ENCODE measurements around the gene SEMA4B. TPM values are rescaled to one million over a fixed set of nuclear protein-coding genes. Genes with fewer than 3 reads are reported as not detected.
A peak's percentile ranks its signal among the peaks of the same experiment; 100 is the strongest.

SEMA4B gene
- total and polyA plus RNA-seq, 2 donors (not counting 1 experiment from before 2014, with no cell fraction given), result 285 to 336 TPM

DNA sequence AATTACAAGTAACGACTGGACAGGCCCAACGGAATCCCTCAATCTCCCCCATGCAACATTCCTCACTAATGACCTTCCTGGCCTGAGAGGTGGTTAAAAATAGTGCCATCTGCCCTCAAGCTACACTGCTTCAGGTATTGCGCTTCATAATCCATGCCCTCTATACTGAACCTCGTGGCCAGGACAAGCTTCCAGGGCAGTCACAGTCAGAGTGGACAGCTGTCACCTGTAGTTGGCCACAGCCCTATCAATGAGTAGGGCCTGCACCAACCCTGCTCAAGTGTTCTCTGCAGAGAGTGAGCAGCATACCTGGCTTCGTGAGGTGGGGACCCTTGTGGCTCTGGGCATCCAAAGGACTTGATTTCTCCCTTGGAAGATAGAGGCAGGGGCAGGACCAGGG, 46.9 kb upstream of the SEMA4B start:
- Histone ChIP-seq H3K9ac (ENCODE audit: low read length) (no peak overlapping the region), H3K9me3 (ENCODE audit: control extremely low read depth in 1 of 3, control insufficient read depth in 2 of 3, insufficient read depth in 1 of 3, low read length in 2 of 3) (no peaks in the 10 kb centered on the region), H3K36me3 (replicated peaks in 1 of 2; ENCODE audit: control extremely low read depth in 1 of 2, control insufficient read depth in 1 of 2, extremely low read depth in 1 of 2, insufficient read depth in 2 of 2, low read length in 1 of 2) (no peaks in the 10 kb centered on the region), H3K79me2 (ENCODE audit: control insufficient read depth, insufficient read depth, low read length) (no peaks in the 10 kb centered on the region), H3K4me2 (replicated peaks; ENCODE audit: low read depth, low read length, poor library complexity, severe bottlenecking) (no peak overlapping the region), H3K4me1 (ENCODE audit: control insufficient read depth in 2 of 2, insufficient read depth in 2 of 2, low read length in 2 of 2) (peaks cover 7 to 13% of the 10 kb centered on the region in 2 donors), H3K27ac (ENCODE audit: low read length in 2 of 2) (no peak overlapping the region), H4K20me1 (ENCODE audit: control insufficient read depth, insufficient read depth, low read length, poor library complexity, severe bottlenecking) (no peaks in the 10 kb centered on the region), H3K27me3 (replicated peaks in 1 of 4; ENCODE audit: control extremely low read depth in 1 of 4, control insufficient read depth in 3 of 4, insufficient read depth in 4 of 4, low read length in 3 of 4) (no peaks in the 10 kb centered on the region), H2AFZ (ENCODE audit: insufficient read depth, low read depth, low read length, poor library complexity, severe bottlenecking) (no peak overlapping the region), H3K4me3 (ENCODE audit: control extremely low read depth in 1 of 5, extremely low read depth in 1 of 5, insufficient read depth in 1 of 5, low read depth in 2 of 5, low read length in 4 of 5) (no peak overlapping the region)
- 85% methylated on average over 2 of the region's 5 CpGs for WGBS (ENCODE audit: insufficient coverage)
- H3K27me3 Mint-ChIP-seq, result no peaks in the 10 kb centered on the region
- no peak for ATAC-seq (ENCODE audit: low read depth)
- H3K9me3 Mint-ChIP-seq (ENCODE audit: insufficient read depth), result no peaks in the 10 kb centered on the region
- H3K4me1 Mint-ChIP-seq, result peaks cover 16% of the 10 kb centered on the region
- TF ChIP-seq, protein P1, sequence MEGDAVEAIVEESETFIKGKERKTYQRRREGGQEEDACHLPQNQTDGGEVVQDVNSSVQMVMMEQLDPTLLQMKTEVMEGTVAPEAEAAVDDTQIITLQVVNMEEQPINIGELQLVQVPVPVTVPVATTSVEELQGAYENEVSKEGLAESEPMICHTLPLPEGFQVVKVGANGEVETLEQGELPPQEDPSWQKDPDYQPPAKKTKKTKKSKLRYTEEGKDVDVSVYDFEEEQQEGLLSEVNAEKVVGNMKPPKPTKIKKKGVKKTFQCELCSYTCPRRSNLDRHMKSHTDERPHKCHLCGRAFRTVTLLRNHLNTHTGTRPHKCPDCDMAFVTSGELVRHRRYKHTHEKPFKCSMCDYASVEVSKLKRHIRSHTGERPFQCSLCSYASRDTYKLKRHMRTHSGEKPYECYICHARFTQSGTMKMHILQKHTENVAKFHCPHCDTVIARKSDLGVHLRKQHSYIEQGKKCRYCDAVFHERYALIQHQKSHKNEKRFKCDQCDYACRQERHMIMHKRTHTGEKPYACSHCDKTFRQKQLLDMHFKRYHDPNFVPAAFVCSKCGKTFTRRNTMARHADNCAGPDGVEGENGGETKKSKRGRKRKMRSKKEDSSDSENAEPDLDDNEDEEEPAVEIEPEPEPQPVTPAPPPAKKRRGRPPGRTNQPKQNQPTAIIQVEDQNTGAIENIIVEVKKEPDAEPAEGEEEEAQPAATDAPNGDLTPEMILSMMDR (IDR thresholded peaks at IDR 0.05), result no peak
- TF ChIP-seq EZH2 (IDR thresholded peaks at IDR 0.05; ENCODE audit: borderline replicate concordance, insufficient read depth, low read depth, low read length, poor library complexity, severe bottlenecking), result no peak
- ChIA-PET CTCF (interaction anchor here (1.1 to 2.7 kb wide), 3 partner anchors 63 to 131 kb away, joined by 3 to 11 read pairs (median 3); no protein-coding TSS in a partner anchor), POLR2A (interaction anchor here (0.8 kb wide), 1 partner anchor 79 kb away, joined by 3 read pairs; the partner anchor contains the start of gene CIB1)
- intact Hi-C loops (cut with micrococcal nuclease), result no loop called here
- no peak overlapping the region for H3K27ac Mint-ChIP-seq
- H3K4me3 Mint-ChIP-seq, result no peak overlapping the region
- no peak for DNase-seq

DNA sequence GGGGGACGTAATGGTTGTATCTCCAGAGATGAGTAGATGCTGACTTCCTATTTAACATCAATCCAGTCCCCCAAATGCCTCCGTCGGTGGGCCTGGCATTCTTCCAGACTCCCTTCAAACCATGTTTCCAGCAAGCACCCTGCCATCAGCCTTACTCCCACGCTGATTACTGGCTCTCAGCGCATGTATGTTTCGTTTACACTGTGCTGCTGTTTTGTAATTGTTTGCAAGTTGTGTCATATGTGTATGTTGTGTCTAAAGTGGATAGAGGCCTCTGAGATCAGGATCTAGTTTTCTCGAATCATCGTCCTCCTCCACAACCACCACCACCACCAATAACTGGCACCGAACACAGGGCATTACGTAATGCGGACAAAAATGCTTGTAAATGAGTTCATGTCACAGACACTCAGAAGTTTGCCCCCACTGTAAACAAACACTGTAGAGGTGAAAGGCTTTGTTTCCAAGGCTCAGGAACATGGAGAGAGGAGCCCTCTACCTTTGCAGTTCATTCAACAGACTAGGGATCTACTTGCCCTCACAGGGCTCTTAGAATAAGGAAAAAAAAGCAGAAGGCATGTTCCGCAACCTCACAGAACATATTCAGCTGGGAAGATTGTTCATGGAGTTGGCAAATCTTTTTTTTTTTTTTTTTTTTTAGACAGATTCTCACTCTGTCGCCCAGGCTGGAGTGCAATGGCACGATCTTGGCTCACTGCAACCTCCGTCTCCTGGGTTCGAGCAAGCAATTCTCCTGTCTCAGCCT, 46.1 kb upstream of the SEMA4B start:
- Histone ChIP-seq H3K27me3 (replicated peaks in 1 of 4; ENCODE audit: control extremely low read depth in 1 of 4, control insufficient read depth in 3 of 4, insufficient read depth in 4 of 4, low read length in 3 of 4) (no peaks in the 10 kb centered on the region), H3K4me3 (ENCODE audit: control extremely low read depth in 1 of 5, extremely low read depth in 1 of 5, insufficient read depth in 1 of 5, low read depth in 2 of 5, low read length in 4 of 5) (no peak overlapping the region), H3K4me1 (ENCODE audit: control insufficient read depth in 2 of 2, insufficient read depth in 2 of 2, low read length in 2 of 2) (peaks cover 7 to 16% of the 10 kb centered on the region in 2 donors), H3K36me3 (replicated peaks in 1 of 2; ENCODE audit: control extremely low read depth in 1 of 2, control insufficient read depth in 1 of 2, extremely low read depth in 1 of 2, insufficient read depth in 2 of 2, low read length in 1 of 2) (no peaks in the 10 kb centered on the region), H4K20me1 (ENCODE audit: control insufficient read depth, insufficient read depth, low read length, poor library complexity, severe bottlenecking) (no peaks in the 10 kb centered on the region), H3K27ac (ENCODE audit: low read length in 2 of 2) (no peak overlapping the region), H3K79me2 (ENCODE audit: control insufficient read depth, insufficient read depth, low read length) (no peaks in the 10 kb centered on the region), H2AFZ (ENCODE audit: insufficient read depth, low read depth, low read length, poor library complexity, severe bottlenecking) (no peak overlapping the region), H3K9me3 (ENCODE audit: control extremely low read depth in 1 of 3, control insufficient read depth in 2 of 3, insufficient read depth in 1 of 3, low read length in 2 of 3) (no peaks in the 10 kb centered on the region), H3K4me2 (replicated peaks; ENCODE audit: low read depth, low read length, poor library complexity, severe bottlenecking) (no peak overlapping the region), H3K9ac (ENCODE audit: low read length) (no peak overlapping the region)
- Mint-ChIP-seq H3K27ac (peak overlapping the region; percentile 10), H3K27me3 (no peaks in the 10 kb centered on the region), H3K4me3 (no peak overlapping the region), H3K9me3 (ENCODE audit: insufficient read depth) (no peaks in the 10 kb centered on the region), H3K4me1 (peaks cover 18% of the 10 kb centered on the region)
- intact Hi-C loops (cut with micrococcal nuclease), result no loop called here
- POLR2A ChIA-PET, result no interaction called here
- no peak for ATAC-seq (ENCODE audit: low read depth)
- CTCF ChIA-PET, result interaction anchor here (0.6 to 1.0 kb wide), 2 partner anchors 46 to 94 kb away, joined by 3 to 4 read pairs; partner anchors contain the start of gene SEMA4B
- WGBS (ENCODE audit: insufficient coverage), result 93% methylated on average over 8 of the region's 16 CpGs
- TF ChIP-seq, protein P1 (IDR thresholded peaks at IDR 0.05), result no peak
- no peak for TF ChIP-seq EZH2 (IDR thresholded peaks at IDR 0.05; ENCODE audit: borderline replicate concordance, insufficient read depth, low read depth, low read length, poor library complexity, severe bottlenecking)
- no peak for DNase-seq
